ENCODE measurements around the gene GATAD2A. TPM values are rescaled to one million over a fixed set of nuclear protein-coding genes. Genes with fewer than 3 reads are reported as not detected.

GATAD2A gene
- total and polyA plus RNA-seq, 2 donors from 2014 or later: 18.0 to 91.0 TPM

DNA sequence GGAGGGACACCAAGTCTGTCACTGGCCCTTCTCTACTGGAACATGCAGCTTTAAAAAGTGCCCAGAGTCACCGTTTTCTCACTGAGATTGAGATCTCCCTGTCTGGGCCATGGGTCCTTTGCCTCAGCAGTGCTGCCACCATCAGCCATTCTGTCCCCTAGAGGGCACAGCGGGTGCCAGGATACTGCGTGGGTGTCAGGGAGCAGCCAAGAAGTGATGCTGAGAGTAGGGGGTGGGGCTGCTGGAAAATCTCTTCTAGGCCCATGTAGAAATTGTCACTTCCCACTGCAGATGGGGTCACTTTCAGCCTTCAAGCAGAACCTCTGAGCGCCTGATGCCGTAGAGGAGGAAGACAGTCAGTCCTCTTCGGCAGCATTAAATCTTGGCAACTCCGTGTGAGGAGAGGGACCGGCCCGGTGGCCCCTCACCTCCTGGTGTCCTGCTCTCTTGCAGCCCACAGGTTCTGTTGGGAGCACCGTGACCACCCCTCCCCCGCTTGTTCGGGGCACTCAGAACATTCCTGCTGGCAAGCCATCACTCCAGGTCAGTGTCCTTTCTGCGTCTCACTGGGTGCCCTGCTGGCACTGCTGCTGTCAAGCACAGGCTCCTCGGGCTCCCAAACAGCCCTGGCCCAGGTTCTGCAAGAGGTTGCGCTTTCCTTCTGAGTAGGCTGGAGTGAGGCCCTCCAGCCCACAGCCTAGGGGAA is 88.5 kb downstream of the GATAD2A start:
- no peak overlapping the region for H3K9ac ChIP-seq (ENCODE audit: low read length in 3 of 3)
- H3K4me1 ChIP-seq (ENCODE audit: control insufficient read depth in 2 of 3, insufficient read depth in 2 of 3, low read depth in 1 of 3, low read length in 3 of 3): peaks cover 6 to 15% (median 11%) of the 10 kb centered on the region in 3 donors
- H3K4me3 ChIP-seq (ENCODE audit: low read length in 3 of 3): no peak overlapping the region
- DNase-seq: no peak
- intact Hi-C loops (cut with DNase I): loop anchor here (10.0 kb wide), 1 partner anchor 129 kb away; no protein-coding TSS in a partner anchor
- H3K27me3 ChIP-seq (ENCODE audit: control insufficient read depth, insufficient read depth, low read length): no peaks in the 10 kb centered on the region
- TF ChIP-seq, protein P1, sequence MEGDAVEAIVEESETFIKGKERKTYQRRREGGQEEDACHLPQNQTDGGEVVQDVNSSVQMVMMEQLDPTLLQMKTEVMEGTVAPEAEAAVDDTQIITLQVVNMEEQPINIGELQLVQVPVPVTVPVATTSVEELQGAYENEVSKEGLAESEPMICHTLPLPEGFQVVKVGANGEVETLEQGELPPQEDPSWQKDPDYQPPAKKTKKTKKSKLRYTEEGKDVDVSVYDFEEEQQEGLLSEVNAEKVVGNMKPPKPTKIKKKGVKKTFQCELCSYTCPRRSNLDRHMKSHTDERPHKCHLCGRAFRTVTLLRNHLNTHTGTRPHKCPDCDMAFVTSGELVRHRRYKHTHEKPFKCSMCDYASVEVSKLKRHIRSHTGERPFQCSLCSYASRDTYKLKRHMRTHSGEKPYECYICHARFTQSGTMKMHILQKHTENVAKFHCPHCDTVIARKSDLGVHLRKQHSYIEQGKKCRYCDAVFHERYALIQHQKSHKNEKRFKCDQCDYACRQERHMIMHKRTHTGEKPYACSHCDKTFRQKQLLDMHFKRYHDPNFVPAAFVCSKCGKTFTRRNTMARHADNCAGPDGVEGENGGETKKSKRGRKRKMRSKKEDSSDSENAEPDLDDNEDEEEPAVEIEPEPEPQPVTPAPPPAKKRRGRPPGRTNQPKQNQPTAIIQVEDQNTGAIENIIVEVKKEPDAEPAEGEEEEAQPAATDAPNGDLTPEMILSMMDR (IDR thresholded peaks at IDR 0.05; ENCODE audit: borderline replicate concordance, extremely low read depth, insufficient read depth): no peak
- no peak for FAIRE-seq
- no peaks in the 10 kb centered on the region for H3K9me3 ChIP-seq (ENCODE audit: control insufficient read depth in 2 of 3, insufficient read depth in 1 of 3, low read length in 3 of 3)
- no peak overlapping the region for H3K27ac ChIP-seq (ENCODE audit: low read depth in 2 of 2, low read length in 2 of 2)
- H3K36me3 ChIP-seq (ENCODE audit: control insufficient read depth in 2 of 3, insufficient read depth in 3 of 3, low read length in 3 of 3): peaks cover 2 to 37% (median 31%) of the 10 kb centered on the region in 3 donors

DNA sequence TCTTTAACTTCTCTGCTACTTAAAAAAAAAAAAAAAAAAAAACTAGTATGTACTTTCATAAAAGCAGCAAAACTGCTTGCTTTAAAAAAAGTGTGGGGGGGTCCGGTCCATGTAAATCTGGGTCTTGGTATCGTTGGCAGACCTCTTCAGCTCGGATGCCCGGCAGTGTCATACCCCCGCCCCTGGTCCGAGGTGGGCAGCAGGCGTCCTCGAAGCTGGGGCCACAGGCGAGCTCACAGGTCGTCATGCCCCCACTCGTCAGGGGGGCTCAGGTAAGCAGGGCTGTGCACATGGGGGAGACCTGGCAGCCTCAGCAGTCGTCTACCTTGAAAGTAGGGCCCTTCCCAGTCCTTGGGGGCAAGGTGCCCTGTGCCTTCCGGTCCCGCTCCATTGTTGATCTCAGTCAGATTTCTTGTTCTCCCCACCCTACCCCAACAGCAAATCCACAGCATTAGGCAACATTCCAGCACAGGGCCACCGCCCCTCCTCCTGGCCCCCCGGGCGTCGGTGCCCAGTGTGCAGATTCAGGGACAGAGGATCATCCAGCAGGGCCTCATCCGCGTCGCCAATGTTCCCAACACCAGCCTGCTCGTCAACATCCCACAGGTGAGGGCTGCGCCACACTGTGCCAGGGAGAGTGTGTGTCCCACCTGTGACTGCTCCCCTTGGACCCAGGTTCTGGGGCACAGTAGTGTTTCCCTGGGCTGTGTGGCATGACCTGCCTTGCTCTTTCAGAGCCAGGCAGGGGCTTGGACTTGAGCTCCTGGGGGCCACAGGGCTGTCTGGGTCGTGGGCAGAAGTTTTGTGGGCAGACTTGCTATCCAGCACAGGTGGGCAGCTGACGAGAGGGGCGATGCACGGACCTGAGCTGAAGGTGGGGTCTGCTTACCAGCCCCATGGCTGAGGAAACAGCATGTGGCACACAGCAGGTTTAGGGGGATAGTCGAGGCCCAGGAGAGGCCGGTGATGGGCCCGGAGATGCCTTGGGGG is 90.4 kb downstream of the GATAD2A start:
- intact Hi-C loops (cut with DNase I): loop anchor here (10.0 kb wide), 1 partner anchor 131 kb away; no protein-coding TSS in a partner anchor
- no peak for FAIRE-seq
- Histone ChIP-seq H3K4me3 (ENCODE audit: low read length in 3 of 3) (no peak overlapping the region), H3K9ac (ENCODE audit: low read length in 3 of 3) (no peak overlapping the region), H3K9me3 (ENCODE audit: control insufficient read depth in 2 of 3, insufficient read depth in 1 of 3, low read length in 3 of 3) (no peaks in the 10 kb centered on the region), H3K36me3 (ENCODE audit: control insufficient read depth in 2 of 3, insufficient read depth in 3 of 3, low read length in 3 of 3) (peaks cover 2 to 51% (median 47%) of the 10 kb centered on the region in 3 donors), H3K4me1 (ENCODE audit: control insufficient read depth in 2 of 3, insufficient read depth in 2 of 3, low read depth in 1 of 3, low read length in 3 of 3) (peaks cover 0 to 2% (median 0%) of the 10 kb centered on the region in 3 donors), H3K27ac (ENCODE audit: low read depth in 2 of 2, low read length in 2 of 2) (no peak overlapping the region), H3K27me3 (ENCODE audit: control insufficient read depth, insufficient read depth, low read length) (no peaks in the 10 kb centered on the region)
- TF ChIP-seq, protein P1 (IDR thresholded peaks at IDR 0.05; ENCODE audit: borderline replicate concordance, extremely low read depth, insufficient read depth): no peak
- peak in 1 of 5 donors; percentile 64 for DNase-seq

DNA sequence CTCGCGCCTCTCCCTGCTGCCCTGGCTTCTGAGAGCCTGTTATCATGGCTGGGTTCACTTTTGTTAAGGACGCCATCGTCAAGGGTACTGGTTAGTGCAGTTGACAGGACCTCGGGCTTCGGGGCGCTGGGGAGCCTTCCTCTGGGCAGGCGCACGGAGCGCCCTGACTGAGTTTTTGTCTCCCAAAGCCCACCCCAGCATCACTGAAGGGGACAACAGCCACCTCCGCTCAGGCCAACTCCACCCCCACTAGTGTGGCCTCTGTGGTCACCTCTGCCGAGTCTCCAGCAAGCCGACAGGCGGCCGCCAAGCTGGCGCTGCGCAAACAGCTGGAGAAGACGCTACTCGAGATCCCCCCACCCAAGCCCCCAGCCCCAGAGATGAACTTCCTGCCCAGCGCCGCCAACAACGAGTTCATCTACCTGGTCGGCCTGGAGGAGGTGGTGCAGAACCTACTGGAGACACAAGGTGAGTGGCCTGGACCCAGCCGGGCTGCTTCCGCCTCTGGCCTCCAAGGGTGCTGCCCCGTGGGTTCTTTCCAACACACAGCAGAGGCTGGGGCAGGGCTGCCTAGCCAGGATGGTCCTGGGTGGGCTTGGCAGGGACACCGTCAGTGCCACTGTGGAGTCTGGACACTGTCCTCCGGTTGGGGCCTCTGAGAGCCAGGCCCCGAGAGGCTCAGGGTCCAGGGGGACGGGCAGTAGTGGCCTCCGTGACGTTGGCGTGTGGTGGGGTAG is 92.9 kb downstream of the GATAD2A start:
- peaks cover 2 to 60% (median 57%) of the 10 kb centered on the region in 3 donors for H3K36me3 ChIP-seq (ENCODE audit: control insufficient read depth in 2 of 3, insufficient read depth in 3 of 3, low read length in 3 of 3)
- intact Hi-C loops (cut with DNase I): loop anchor here (10.0 kb wide), 1 partner anchor 134 kb away; no protein-coding TSS in a partner anchor

More for the DNA sequence above, 92.9 kb downstream of the GATAD2A start:
- H3K27me3 ChIP-seq (ENCODE audit: control insufficient read depth, insufficient read depth, low read length): no peaks in the 10 kb centered on the region
- no peaks in the 10 kb centered on the region for H3K9me3 ChIP-seq (ENCODE audit: control insufficient read depth in 2 of 3, insufficient read depth in 1 of 3, low read length in 3 of 3)
- no peak overlapping the region for H3K27ac ChIP-seq (ENCODE audit: low read depth in 2 of 2, low read length in 2 of 2)
- H3K4me3 ChIP-seq (ENCODE audit: low read length in 3 of 3): no peak overlapping the region
- DNase-seq (no peak), FAIRE-seq (no peak)
- TF ChIP-seq, protein P1 (IDR thresholded peaks at IDR 0.05; ENCODE audit: borderline replicate concordance, extremely low read depth, insufficient read depth): no peak
- H3K4me1 ChIP-seq (ENCODE audit: control insufficient read depth in 2 of 3, insufficient read depth in 2 of 3, low read depth in 1 of 3, low read length in 3 of 3): no peaks in the 10 kb centered on the region
- no peak overlapping the region for H3K9ac ChIP-seq (ENCODE audit: low read length in 3 of 3)

All from kidney (tissue), 14 donors.